K562 (cell line): Measurements from ENCODE around the gene LIMCH1. TPM values are rescaled to one million over a fixed set of nuclear protein-coding genes. Genes with fewer than 3 reads are reported as not detected.

Experiments used
- ATAC-seq: fragments of 200-7000 bp; cut with Tn5 transposase; 3 replicates; pipeline ENCODE4 v1.9.1; 2020; ENCODE audit warnings: moderate library complexity
- BruUV-seq: library from RNA; stranded (reverse); fragments of 400-500 nt; replicated peaks from 2 replicates; lab custom pipeline; 2021; lab: Mats Ljungman, UMichigan
- CTCF ChIA-PET: fragments of 300-600 bp; formaldehyde crosslinking; extraction: SDS; loops from one replicate; lab custom pipeline; 2021; ENCODE audit warnings: low intra/inter-chr PET ratio; lab: Yijun Ruan, JAX
- POLR2A ChIA-PET: fragments of 300-600, 350-650 bp; sonication (Branson Sonifier 250); formaldehyde crosslinking; extraction: SDS; loops from one replicate; lab custom pipeline; 2021; ENCODE audit warnings: antibody characterized with exemption, inconsistent platforms; lab: Yijun Ruan, JAX
- DNase-seq, 4 experiments: peaks; one replicate each; pipeline versions ENCODE4 v3.0.0 to v3.0.0-alpha.2; 2011 to 2018; ENCODE audit warnings: low spot score in 3 of 4, mixed read lengths in 3 of 4; ENCODE audit errors: extremely low read depth in 1 of 4
- FAIRE-seq: peaks from 2 replicates; lab custom pipeline; 2011; peaks lifted over from hg19 to GRCh38; lab: Jason Lieb, UNC
- H2AFZ ChIP-seq: 2 replicates; pipeline ENCODE4 v1.6.0; 2011; ENCODE audit warnings: low read depth, low read length, control low read depth, inconsistent platforms
- H3K27ac ChIP-seq: fragments of 200-600 bp; 3 replicates; pipeline ENCODE4 v1.8.0; 2011; ENCODE audit warnings: low read depth, mild to moderate bottlenecking, control low read depth, inconsistent platforms, low read length, moderate library complexity, mixed read lengths; ENCODE audit errors: extremely low read depth
- H3K27me3 ChIP-seq, 2 experiments: fragments of 300-600 bp in 1 of 2; 2 replicates in 1 of 2; 3 replicates in 1 of 2; pipeline versions ENCODE4 v1.6.0 to v1.8.0; 2011; ENCODE audit warnings: inconsistent platforms in 2 of 2, low read length in 2 of 2, mild to moderate bottlenecking in 1 of 2, mixed read lengths in 1 of 2, moderate library complexity in 1 of 2; ENCODE audit not compliant: control insufficient read depth in 2 of 2, insufficient read depth in 2 of 2
- H3K36me3 ChIP-seq: fragments of 300-600 bp; 3 replicates; pipeline ENCODE4 v1.8.0; 2011; ENCODE audit warnings: mild to moderate bottlenecking, low read length, inconsistent platforms; ENCODE audit not compliant: control insufficient read depth, insufficient read depth
- H3K4me1 ChIP-seq, 2 experiments: fragments of 200-600 bp in 1 of 2; replicated peaks in 1 of 2; 2 replicates in 1 of 2; 3 replicates in 1 of 2; pipeline versions ENCODE4 v1.5.1 to v1.8.0; 2011; ENCODE audit warnings: inconsistent platforms in 2 of 2, low read length in 2 of 2, mild to moderate bottlenecking in 1 of 2, mixed read lengths in 1 of 2, moderate library complexity in 1 of 2; ENCODE audit not compliant: control insufficient read depth in 2 of 2, insufficient read depth in 2 of 2
- H3K4me2 ChIP-seq: 2 replicates; pipeline ENCODE4 v1.6.1; 2011; ENCODE audit warnings: low read length, control low read depth, inconsistent platforms, mixed read lengths; ENCODE audit not compliant: insufficient read depth
- H3K4me3 ChIP-seq: fragments of 200-600 bp; sonication (generic), shearing (Covaris generic); 2 replicates; pipeline ENCODE4 v1.5.1; 2016; ENCODE audit warnings: control low read depth, inconsistent platforms
- H3K79me2 ChIP-seq: fragments of 200-600 bp; 3 replicates; pipeline ENCODE4 v1.8.0; 2011; ENCODE audit warnings: low read length, inconsistent platforms; ENCODE audit not compliant: control insufficient read depth, insufficient read depth
- H3K9ac ChIP-seq, 2 experiments: 2 replicates each; pipeline versions ENCODE4 v1.6.0 to v1.6.1; 2011; ENCODE audit warnings: low read depth in 2 of 2, low read length in 2 of 2, control low read depth in 1 of 2, inconsistent platforms in 1 of 2, mild to moderate bottlenecking in 1 of 2, mixed read lengths in 1 of 2; ENCODE audit not compliant: insufficient read depth in 1 of 2
- H3K9me1 ChIP-seq: one replicate; pipeline ENCODE4 v1.6.0; 2011; ENCODE audit warnings: inconsistent platforms, mild to moderate bottlenecking, low read length, moderate library complexity; ENCODE audit not compliant: control insufficient read depth, insufficient read depth
- H3K9me3 ChIP-seq: replicated peaks from 2 replicates; pipeline ENCODE4 v1.5.1; 2011; ENCODE audit warnings: low read depth, low read length, inconsistent platforms; ENCODE audit not compliant: control insufficient read depth, insufficient read depth
- H4K20me1 ChIP-seq: replicated peaks from 2 replicates; pipeline ENCODE4 v1.6.1; 2011; ENCODE audit warnings: low read length, inconsistent platforms, mixed read lengths; ENCODE audit not compliant: control insufficient read depth, insufficient read depth
- MLLT1 ChIP-seq, 2 experiments: fragments of 450-650 bp; IDR thresholded peaks; 2 replicates each; pipeline ENCODE4 v1.6.1; 2016
- NR1H2 ChIP-seq: sonication (generic); formaldehyde crosslinking; IDR thresholded peaks from 2 replicates; pipeline ENCODE4 v1.4.0; 2020; ENCODE audit warnings: mild to moderate bottlenecking, missing genetic modification reagents
- RFX1 ChIP-seq: fragments of 450-650 bp; IDR thresholded peaks from 2 replicates; pipeline ENCODE4 v1.6.1; 2016; ENCODE audit warnings: mild to moderate bottlenecking, moderate library complexity
- WGBS: fragments of 100-300 bp; shearing (Covaris generic); methylation state at CpG from one replicate; pipeline ENCODE4 v1.1.6; 2016; ENCODE audit warnings: low coverage, mixed read lengths; ENCODE audit not compliant: insufficient coverage; ENCODE audit errors: missing lambda C conversion rate; 5-methylcytosine and 5-hydroxymethylcytosine counted together
- in situ Hi-C: fragments of 300-500 bp; cut with MboI; formaldehyde crosslinking; loops from 4 replicates; pipeline ENCODE4 v1.15.0; 2018; ENCODE audit warnings: inconsistent platforms, mixed read lengths
- intact Hi-C: fragments of 100-400 bp; cut with micrococcal nuclease; formaldehyde crosslinking; loops from 2 replicates; pipeline ENCODE4 v1.14.2; 2022
- polyA plus RNA-seq, 8 experiments: library from polyadenylated mRNA; depleted of rRNA in 4 of 8; stranded (reverse) in 5 of 8; unstranded in 3 of 8; fragments of >200 nt; fragmentation: Nextera tagmentation in 2 of 8; fragmentation: Illumina TruSeq in 1 of 8; extraction: Ambion mirVana in 2 of 8; extraction: Trizol in 1 of 8; gene quantifications; 2 replicates each; pipeline versions ENCODE4 v1.2.1 to v1.2.3, GENCODE V29; 2011 to 2014; ENCODE audit warnings: inconsistent platforms in 1 of 8, missing spikeins in 1 of 8
- total RNA-seq, 7 experiments: library from RNA; depleted of rRNA in 6 of 7; stranded (reverse); fragments of >200 nt in 6 of 7; fragmentation: Illumina TruSeq in 2 of 7; extraction: Trizol in 2 of 7; gene quantifications; 2 replicates each; pipeline versions ENCODE4 v1.2.1 to v1.2.3, GENCODE V29; 2011 to 2021; ENCODE audit warnings: low replicate concordance in 1 of 7
- TF ChIP-seq, protein P1 (sequence below): conservative IDR thresholded peaks from 2 replicates; pipeline ENCODE4 v1.6.1; 2011; ENCODE audit warnings: low read depth, mild to moderate bottlenecking, low read length; ENCODE audit not compliant: control insufficient read depth

Gene LIMCH1
- total and polyA plus RNA-seq, 9 of the 15 experiments (the other 6 are each of a cell fraction or from before 2014, with no cell fraction given), result 0.35 TPM; not detected in 8

DNA sequence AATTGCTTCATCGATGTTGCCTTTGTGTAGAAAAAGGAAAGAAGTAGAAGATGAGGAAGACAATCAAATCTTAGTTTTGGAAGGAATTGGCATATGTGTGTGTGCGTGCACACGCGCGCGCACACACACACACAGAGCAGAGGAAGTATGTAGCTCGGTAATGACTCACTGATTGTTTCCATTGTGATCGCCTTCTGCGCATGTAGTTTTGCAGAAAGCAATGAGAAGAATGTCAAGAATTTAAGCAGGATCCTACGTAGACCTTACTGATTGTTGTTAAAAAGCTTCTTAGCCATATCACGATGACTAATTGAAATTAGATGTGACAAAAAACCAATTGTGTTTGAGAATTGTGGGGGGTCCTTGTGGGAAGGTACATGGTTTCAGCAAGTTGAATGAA lies 12.8 kb upstream of the LIMCH1 start (continued):
- TF ChIP-seq MLLT1 (IDR thresholded peaks at IDR 0.05) (no peak), NR1H2 (no peak)
- TF ChIP-seq, protein P1, sequence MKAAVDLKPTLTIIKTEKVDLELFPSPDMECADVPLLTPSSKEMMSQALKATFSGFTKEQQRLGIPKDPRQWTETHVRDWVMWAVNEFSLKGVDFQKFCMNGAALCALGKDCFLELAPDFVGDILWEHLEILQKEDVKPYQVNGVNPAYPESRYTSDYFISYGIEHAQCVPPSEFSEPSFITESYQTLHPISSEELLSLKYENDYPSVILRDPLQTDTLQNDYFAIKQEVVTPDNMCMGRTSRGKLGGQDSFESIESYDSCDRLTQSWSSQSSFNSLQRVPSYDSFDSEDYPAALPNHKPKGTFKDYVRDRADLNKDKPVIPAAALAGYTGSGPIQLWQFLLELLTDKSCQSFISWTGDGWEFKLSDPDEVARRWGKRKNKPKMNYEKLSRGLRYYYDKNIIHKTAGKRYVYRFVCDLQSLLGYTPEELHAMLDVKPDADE, result no peak
- TF ChIP-seq, all 486 proteins: peak for 0

DNA sequence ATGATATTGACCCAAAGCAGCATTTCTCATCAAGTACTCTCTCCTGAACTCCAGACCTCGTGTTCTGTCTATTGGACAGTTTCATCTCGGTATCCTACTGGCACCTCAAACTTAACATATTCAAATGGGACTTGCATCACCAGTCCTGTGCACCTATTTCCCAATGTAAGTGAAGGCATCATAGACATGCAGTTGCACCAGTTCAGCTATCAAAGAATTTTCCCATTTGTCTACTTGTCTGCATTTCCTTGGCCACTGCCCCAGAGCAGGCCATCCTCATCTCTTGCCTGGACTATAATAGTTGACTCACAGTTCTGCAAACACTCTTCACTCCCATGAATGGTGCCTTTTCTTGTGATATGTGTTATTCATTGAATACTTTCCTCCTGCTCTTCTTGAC lies 11.3 kb upstream of the LIMCH1 start:
- BruUV-seq, result no TSS peak
- intact Hi-C loops, result no loop called here
- Histone ChIP-seq H3K9me3 (no peaks in the 10 kb centered on the region), H3K27ac (no peak overlapping the region), H2AFZ (no peak overlapping the region), H3K4me1 (no peaks in the 10 kb centered on the region), H3K9me1 (no peaks in the 10 kb centered on the region), H3K4me2 (no peak overlapping the region), H4K20me1 (no peaks in the 10 kb centered on the region; the same call in 1 of the 2 replicates), H3K9ac (no peak overlapping the region), H3K27me3 (no peaks in the 10 kb centered on the region), H3K79me2 (no peaks in the 10 kb centered on the region)
- WGBS, result 5% methylated on average over 2 of the region's 2 CpGs
- in situ Hi-C loops, result no loop called here
- POLR2A ChIA-PET, result no interaction called here
- no peak for ATAC-seq
- no peak for DNase-seq
- TF ChIP-seq RFX1, result no peak
- TF ChIP-seq, all 486 proteins: peak for 0
- no peaks in the 10 kb centered on the region for H3K36me3 ChIP-seq
- no peak for FAIRE-seq
- no peak overlapping the region for H3K4me3 ChIP-seq
- CTCF ChIA-PET, result no interaction called here
